ENCODE results near the gene CIAO2B. TPM values are rescaled to one million over a fixed set of nuclear protein-coding genes. Genes with fewer than 3 reads are reported as not detected.

Gene CIAO2B
- polyA plus RNA-seq, 2 donors = 139 to 266 TPM

DNA sequence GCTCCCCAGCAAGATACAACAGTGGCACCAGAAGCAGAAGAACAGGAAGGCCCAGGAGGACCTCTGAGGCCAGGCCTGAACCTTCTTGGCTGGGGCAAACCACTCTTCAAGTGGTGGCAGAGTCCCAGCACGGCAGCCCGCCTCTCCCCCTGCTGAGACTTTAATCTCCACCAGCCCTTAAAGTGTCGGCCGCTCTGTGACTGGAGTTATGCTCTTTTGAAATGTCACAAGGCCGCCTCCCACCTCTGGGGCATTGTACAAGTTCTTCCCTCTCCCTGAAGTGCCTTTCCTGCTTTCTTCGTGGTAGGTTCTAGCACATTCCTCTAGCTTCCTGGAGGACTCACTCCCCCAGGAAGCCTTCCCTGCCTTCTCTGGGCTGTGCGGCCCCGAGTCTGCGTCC is 38.8 kb upstream of the CIAO2B start:
- no peak overlapping the region for H3K27ac ChIP-seq (ENCODE audit: low read depth in 2 of 2, low read length in 1 of 2)
- H3K4me3 ChIP-seq (ENCODE audit: low read depth in 1 of 2, low read length in 2 of 2) = no peak overlapping the region
- peaks cover 2% of the 10 kb centered on the region in 2 donors for H3K4me1 ChIP-seq (ENCODE audit: control insufficient read depth in 2 of 2, insufficient read depth in 2 of 2, low read length in 1 of 2)
- no peaks in the 10 kb centered on the region for H3K27me3 ChIP-seq (ENCODE audit: control insufficient read depth in 1 of 2, insufficient read depth in 2 of 2, low read length in 2 of 2)
- no peaks in the 10 kb centered on the region for H3K9me3 ChIP-seq (ENCODE audit: control insufficient read depth in 2 of 2, insufficient read depth in 1 of 2, low read depth in 1 of 2, low read length in 1 of 2)
- 82 to 84% methylated on average over 9 of the region's 9 CpGs for WGBS, 2 donors
- H3K36me3 ChIP-seq (ENCODE audit: control insufficient read depth in 2 of 2, insufficient read depth in 2 of 2, low read length in 1 of 2) = no peaks in the 10 kb centered on the region

DNA sequence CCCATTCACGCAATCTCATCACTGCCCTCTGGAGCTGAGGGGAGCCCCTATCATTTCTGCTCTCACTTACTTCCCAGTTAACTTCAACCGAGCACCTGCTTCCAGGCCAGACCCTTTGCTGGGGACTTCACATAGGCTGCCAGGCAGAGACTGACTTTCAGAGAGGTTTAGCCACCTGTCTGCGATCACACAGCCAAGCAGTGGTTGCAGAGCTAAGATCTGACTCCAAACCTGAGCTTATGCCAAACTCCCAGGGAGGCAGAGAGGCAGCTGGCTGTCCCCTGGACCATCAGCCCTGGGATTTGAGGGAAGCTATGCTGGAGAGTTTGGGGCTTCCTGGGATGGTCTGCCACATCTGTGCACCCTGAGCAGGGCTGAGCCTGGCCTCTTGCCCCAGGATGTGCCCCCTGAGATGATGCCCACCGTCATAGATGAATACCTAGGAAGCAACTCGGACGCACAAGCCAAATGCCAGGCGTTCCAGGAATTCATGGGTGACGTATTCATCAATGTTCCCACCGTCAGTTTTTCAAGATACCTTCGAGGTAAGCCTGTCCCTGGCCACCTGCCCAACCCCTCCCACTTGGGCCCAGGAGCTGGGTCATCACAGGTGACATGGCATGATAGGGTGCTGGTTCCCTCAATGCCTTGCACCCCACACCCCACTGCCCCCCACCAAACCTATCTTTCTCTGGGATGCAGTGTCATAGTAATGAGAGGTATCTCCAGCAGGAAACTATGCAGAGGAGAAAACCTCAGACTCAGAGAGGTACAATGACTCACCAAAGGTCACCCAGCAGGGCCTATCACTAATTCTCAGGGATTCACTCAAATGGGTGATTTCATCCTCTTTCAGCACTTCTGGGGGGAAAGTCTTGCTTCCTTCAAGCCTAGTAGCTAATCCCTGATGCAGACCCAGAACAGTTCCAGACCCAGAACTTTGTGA is 36.8 kb upstream of the CIAO2B start:
- H3K27me3 ChIP-seq (ENCODE audit: control insufficient read depth in 1 of 2, insufficient read depth in 2 of 2, low read length in 2 of 2) = no peaks in the 10 kb centered on the region

DNA sequence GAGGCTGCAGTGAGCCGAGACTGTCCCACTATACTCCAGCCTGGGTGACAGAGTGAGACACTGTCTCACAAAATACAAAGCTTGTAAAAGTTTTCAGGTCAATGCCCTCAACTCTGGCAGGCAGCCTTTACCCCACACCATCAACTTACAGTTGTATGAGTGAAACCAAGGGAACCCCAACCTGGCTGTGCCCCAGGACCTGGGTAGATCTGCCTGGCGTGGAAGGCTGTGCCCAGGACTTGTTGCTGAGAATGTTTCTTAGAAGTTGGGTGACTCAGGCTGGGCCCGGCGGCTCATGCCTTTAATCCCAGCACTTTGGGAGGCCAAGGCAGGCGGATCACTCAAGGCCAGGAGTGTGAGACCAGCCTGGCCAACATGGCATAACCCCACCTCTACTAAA is 34.6 kb upstream of the CIAO2B start:
- Histone ChIP-seq H3K36me3 (ENCODE audit: control insufficient read depth in 2 of 2, insufficient read depth in 2 of 2, low read length in 1 of 2) (no peaks in the 10 kb centered on the region), H3K27ac (ENCODE audit: low read depth in 2 of 2, low read length in 1 of 2) (no peak overlapping the region), H3K9me3 (ENCODE audit: control insufficient read depth in 2 of 2, insufficient read depth in 1 of 2, low read depth in 1 of 2, low read length in 1 of 2) (no peaks in the 10 kb centered on the region), H3K4me1 (ENCODE audit: control insufficient read depth in 2 of 2, insufficient read depth in 2 of 2, low read length in 1 of 2) (no peaks in the 10 kb centered on the region), H3K4me3 (ENCODE audit: low read depth in 1 of 2, low read length in 2 of 2) (no peak overlapping the region), H3K27me3 (ENCODE audit: control insufficient read depth in 1 of 2, insufficient read depth in 2 of 2, low read length in 2 of 2) (no peaks in the 10 kb centered on the region)
- WGBS, 2 donors = 55 to 72% methylated on average over 5 of the region's 5 CpGs

More for the DNA sequence above, 36.8 kb upstream of the CIAO2B start:
- no peak overlapping the region for H3K4me3 ChIP-seq (ENCODE audit: low read depth in 1 of 2, low read length in 2 of 2)
- no peak overlapping the region for H3K27ac ChIP-seq (ENCODE audit: low read depth in 2 of 2, low read length in 1 of 2)
- H3K4me1 ChIP-seq (ENCODE audit: control insufficient read depth in 2 of 2, insufficient read depth in 2 of 2, low read length in 1 of 2) = peaks cover 0 to 2% of the 10 kb centered on the region in 2 donors
- WGBS, 2 donors = 63 to 68% methylated on average over 10 of the region's 10 CpGs
- H3K9me3 ChIP-seq (ENCODE audit: control insufficient read depth in 2 of 2, insufficient read depth in 1 of 2, low read depth in 1 of 2, low read length in 1 of 2) = no peaks in the 10 kb centered on the region
- no peaks in the 10 kb centered on the region for H3K36me3 ChIP-seq (ENCODE audit: control insufficient read depth in 2 of 2, insufficient read depth in 2 of 2, low read length in 1 of 2)

DNA sequence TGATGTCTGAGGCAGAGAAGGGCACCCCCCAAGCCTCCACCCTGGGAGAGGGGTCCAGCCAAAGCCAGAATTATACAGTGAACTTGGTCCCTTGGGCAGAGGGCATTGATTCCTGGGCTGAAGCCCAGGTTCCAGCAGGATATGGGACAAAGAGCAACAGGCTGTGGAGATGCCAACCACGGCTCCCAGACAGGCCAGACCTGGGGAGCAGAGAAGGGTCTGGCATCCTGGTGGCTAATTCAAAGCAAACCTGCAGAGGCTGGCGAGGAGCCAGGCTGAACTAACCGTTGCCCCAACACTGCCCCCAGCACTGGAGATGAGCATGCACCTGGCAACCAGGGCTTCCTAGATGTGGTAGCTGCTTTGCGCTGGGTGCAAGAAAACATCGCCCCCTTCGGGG is 29.8 kb upstream of the CIAO2B start:
- Histone ChIP-seq H3K36me3 (ENCODE audit: control insufficient read depth in 2 of 2, insufficient read depth in 2 of 2, low read length in 1 of 2) (no peaks in the 10 kb centered on the region), H3K27ac (ENCODE audit: low read depth in 2 of 2, low read length in 1 of 2) (no peak overlapping the region), H3K4me1 (ENCODE audit: control insufficient read depth in 2 of 2, insufficient read depth in 2 of 2, low read length in 1 of 2) (peaks cover 0 to 8% of the 10 kb centered on the region in 2 donors), H3K4me3 (ENCODE audit: low read depth in 1 of 2, low read length in 2 of 2) (no peak overlapping the region), H3K9me3 (ENCODE audit: control insufficient read depth in 2 of 2, insufficient read depth in 1 of 2, low read depth in 1 of 2, low read length in 1 of 2) (no peaks in the 10 kb centered on the region), H3K27me3 (ENCODE audit: control insufficient read depth in 1 of 2, insufficient read depth in 2 of 2, low read length in 2 of 2) (no peaks in the 10 kb centered on the region)
- 59 to 69% methylated on average over 6 of the region's 6 CpGs for WGBS, 2 donors

DNA sequence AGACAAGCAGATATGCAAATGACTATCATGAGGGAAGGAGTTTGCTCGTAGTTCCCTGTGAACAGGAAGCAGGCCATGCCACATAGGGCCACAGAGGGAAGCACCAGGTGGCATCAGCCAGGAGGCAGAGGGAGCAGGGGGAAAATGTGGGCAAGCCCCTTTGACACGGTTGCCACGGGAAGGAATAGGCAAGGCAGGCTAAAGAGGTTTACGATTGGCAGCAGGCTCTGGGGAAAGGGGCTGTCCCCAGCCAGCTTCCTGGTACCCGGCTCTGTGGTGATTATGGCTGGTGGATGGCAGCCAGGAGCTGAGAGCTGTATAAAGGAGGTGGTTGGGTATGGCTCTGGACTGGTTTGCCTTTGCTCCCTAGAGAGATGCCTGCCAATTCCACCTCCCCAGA is 27.7 kb upstream of the CIAO2B start:
- Histone ChIP-seq H3K4me3 (ENCODE audit: low read depth in 1 of 2, low read length in 2 of 2) (no peak overlapping the region), H3K27me3 (ENCODE audit: control insufficient read depth in 1 of 2, insufficient read depth in 2 of 2, low read length in 2 of 2) (no peaks in the 10 kb centered on the region), H3K27ac (ENCODE audit: low read depth in 2 of 2, low read length in 1 of 2) (peak overlapping the region; percentile 27 to 65), H3K9me3 (ENCODE audit: control insufficient read depth in 2 of 2, insufficient read depth in 1 of 2, low read depth in 1 of 2, low read length in 1 of 2) (no peaks in the 10 kb centered on the region), H3K36me3 (ENCODE audit: control insufficient read depth in 2 of 2, insufficient read depth in 2 of 2, low read length in 1 of 2) (no peaks in the 10 kb centered on the region), H3K4me1 (ENCODE audit: control insufficient read depth in 2 of 2, insufficient read depth in 2 of 2, low read length in 1 of 2) (peaks cover 0 to 8% of the 10 kb centered on the region in 2 donors)
- WGBS, 2 donors = 28 to 32% methylated on average over 5 of the region's 5 CpGs

DNA sequence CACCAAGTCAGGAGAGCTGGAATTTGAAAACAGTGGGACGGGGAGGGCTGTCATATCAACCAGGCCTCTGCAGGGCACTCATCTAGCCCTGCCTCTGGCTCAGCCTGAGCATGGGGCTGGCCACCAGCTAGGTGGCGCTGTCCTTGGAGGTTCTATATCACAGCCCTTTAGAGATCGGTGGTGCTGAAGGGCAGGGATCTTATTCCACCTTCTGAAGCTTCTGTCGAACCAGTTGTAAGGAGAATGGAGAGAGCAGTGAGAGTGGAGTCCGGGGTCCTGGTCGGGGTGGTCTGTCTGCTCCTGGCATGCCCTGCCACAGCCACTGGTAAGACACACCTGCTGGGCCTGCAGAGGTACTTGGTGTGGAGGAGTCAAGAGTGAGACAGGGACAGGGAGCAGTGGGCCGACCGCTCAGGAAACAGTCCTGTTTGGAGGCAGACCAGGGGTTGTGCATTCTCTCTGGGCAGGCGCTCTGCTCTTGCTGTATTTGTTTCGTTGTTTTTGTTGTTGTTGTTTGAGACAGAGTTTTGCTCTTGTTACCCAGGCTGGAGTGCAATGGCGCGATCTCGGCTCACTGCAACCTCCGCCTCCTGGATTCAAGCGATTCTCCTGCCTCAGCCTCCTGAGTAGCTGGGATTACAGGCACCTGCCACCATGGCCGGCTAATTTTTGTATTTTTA is 27.0 kb upstream of the CIAO2B start, which contains the start of gene CES3:
Gene CES3, plus strand, starts transcription at position 202 of the 680 bp plus-strand sequence. Its CDS starts 42 bp downstream, at position 244.
- Histone ChIP-seq H3K9me3 (ENCODE audit: control insufficient read depth in 2 of 2, insufficient read depth in 1 of 2, low read depth in 1 of 2, low read length in 1 of 2) (no peaks in the 10 kb centered on the region), H3K4me3 (ENCODE audit: low read depth in 1 of 2, low read length in 2 of 2) (no peak within 1 kb of the TSS), H3K27me3 (ENCODE audit: control insufficient read depth in 1 of 2, insufficient read depth in 2 of 2, low read length in 2 of 2) (no peaks in the 10 kb centered on the region), H3K36me3 (ENCODE audit: control insufficient read depth in 2 of 2, insufficient read depth in 2 of 2, low read length in 1 of 2) (no peaks in the 10 kb centered on the region), H3K4me1 (ENCODE audit: control insufficient read depth in 2 of 2, insufficient read depth in 2 of 2, low read length in 1 of 2) (peaks cover 0 to 8% of the 10 kb centered on the region in 2 donors), H3K27ac (ENCODE audit: low read depth in 2 of 2, low read length in 1 of 2) (peak within 1 kb of the TSS; percentile 27 to 65)
- 57 to 70% methylated on average over 16 of the region's 16 CpGs for WGBS, 2 donors

DNA sequence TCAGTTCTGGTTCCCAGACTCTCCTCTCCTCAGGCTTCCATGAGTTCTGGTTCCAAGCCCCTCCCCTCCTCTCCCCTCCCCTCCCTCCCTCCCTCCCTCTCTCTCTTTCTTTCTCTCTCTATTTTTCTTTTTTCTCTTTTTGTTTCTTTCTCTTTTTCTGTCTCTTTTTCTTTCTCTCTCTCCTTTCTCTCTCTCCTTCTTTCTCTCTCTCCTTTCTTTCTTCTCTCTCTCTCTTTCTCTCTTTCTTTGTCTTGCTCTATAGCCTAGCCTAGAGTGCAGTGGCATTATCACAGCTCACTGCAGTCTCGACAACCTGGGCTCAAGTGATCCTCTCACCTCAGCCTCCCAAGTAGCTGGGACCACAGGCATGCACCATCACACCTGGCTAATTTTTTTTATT is 26.1 kb upstream of the CIAO2B start:
- no peaks in the 10 kb centered on the region for H3K36me3 ChIP-seq (ENCODE audit: control insufficient read depth in 2 of 2, insufficient read depth in 2 of 2, low read length in 1 of 2)
- H3K9me3 ChIP-seq (ENCODE audit: control insufficient read depth in 2 of 2, insufficient read depth in 1 of 2, low read depth in 1 of 2, low read length in 1 of 2) = no peaks in the 10 kb centered on the region
- no peaks in the 10 kb centered on the region for H3K27me3 ChIP-seq (ENCODE audit: control insufficient read depth in 1 of 2, insufficient read depth in 2 of 2, low read length in 2 of 2)
- WGBS, 2 donors = 80 to 83% methylated on average over 1 of the region's 1 CpG
- no peak overlapping the region for H3K4me3 ChIP-seq (ENCODE audit: low read depth in 1 of 2, low read length in 2 of 2)
- H3K4me1 ChIP-seq (ENCODE audit: control insufficient read depth in 2 of 2, insufficient read depth in 2 of 2, low read length in 1 of 2) = peaks cover 0 to 8% of the 10 kb centered on the region in 2 donors
- H3K27ac ChIP-seq (ENCODE audit: low read depth in 2 of 2, low read length in 1 of 2) = no peak overlapping the region

DNA sequence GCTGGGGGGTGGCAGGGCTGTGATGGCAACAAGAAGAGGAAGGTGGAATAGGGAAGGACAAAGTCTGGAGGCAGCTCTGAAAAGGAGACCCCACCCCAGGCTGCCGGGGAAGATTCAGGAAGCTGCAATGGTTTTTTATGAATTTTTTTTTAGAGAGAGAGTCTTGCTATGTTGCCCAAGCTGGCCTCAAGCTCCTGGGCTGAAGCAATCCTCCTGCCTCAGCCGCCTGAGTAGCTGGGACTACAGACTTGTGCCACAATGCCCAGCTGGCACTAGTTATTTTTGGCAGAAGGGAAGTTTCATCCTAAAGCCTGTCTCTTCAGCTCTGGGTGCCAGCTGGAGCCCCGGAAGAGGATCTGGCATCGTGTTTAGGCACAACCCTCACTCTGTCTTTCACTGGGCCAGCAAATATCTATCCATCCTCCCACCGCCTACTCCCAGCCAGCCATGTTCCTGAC is 25.5 kb upstream of the CIAO2B start:
- WGBS, 2 donors = 34 to 42% methylated on average over 5 of the region's 5 CpGs
- no peaks in the 10 kb centered on the region for H3K9me3 ChIP-seq (ENCODE audit: control insufficient read depth in 2 of 2, insufficient read depth in 1 of 2, low read depth in 1 of 2, low read length in 1 of 2)
- H3K27ac ChIP-seq (ENCODE audit: low read depth in 2 of 2, low read length in 1 of 2) = no peak overlapping the region
- H3K4me3 ChIP-seq (ENCODE audit: low read depth in 1 of 2, low read length in 2 of 2) = no peak overlapping the region
- H3K36me3 ChIP-seq (ENCODE audit: control insufficient read depth in 2 of 2, insufficient read depth in 2 of 2, low read length in 1 of 2) = no peaks in the 10 kb centered on the region
- H3K27me3 ChIP-seq (ENCODE audit: control insufficient read depth in 1 of 2, insufficient read depth in 2 of 2, low read length in 2 of 2) = no peaks in the 10 kb centered on the region
- peaks cover 0 to 8% of the 10 kb centered on the region in 2 donors for H3K4me1 ChIP-seq (ENCODE audit: control insufficient read depth in 2 of 2, insufficient read depth in 2 of 2, low read length in 1 of 2)

DNA sequence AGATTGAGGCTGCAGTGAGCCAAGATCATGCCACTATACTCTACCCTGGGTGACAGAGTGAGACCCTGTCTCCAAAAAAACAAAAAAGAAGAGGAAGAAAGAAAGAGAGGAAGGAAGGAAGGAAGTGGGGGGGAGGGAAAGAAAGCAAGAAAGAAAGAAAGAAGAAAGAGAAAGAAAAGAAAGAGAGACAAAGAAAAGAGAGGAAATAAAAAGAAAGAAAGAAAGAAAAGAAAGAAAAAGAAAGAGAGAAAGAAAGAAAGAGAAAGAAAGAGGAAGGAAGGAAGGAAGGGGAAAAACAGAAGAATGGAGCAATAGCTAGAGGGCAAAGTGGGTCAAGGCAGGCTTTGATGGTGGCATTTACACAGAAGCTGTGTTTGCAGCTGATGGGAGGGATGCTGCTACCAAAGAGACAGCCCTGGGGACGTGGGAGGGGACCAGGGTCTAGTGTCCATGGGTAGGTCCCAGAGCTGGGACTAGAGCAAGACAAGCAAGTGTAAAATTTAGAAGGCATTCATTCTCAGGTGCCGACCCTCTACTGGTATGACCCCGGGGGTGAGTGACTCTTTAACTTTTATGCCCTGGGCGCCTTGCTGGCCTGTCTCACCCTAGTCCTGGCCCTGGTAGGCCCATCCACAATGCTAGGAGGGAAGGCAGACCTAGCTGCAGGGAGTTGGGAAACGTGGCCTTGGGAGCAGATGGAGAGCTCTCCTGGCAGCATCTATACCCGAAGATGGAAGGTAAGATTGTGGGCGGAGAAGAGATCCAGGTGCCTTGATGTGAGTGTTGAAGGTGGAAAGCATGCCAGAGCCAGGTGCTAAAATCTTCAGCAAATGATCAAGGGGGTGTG is 24.9 kb upstream of the CIAO2B start:
- WGBS, 2 donors = 59 to 70% methylated on average over 7 of the region's 7 CpGs
- no peaks in the 10 kb centered on the region for H3K9me3 ChIP-seq (ENCODE audit: control insufficient read depth in 2 of 2, insufficient read depth in 1 of 2, low read depth in 1 of 2, low read length in 1 of 2)
- no peaks in the 10 kb centered on the region for H3K36me3 ChIP-seq (ENCODE audit: control insufficient read depth in 2 of 2, insufficient read depth in 2 of 2, low read length in 1 of 2)
- H3K27me3 ChIP-seq (ENCODE audit: control insufficient read depth in 1 of 2, insufficient read depth in 2 of 2, low read length in 2 of 2) = no peaks in the 10 kb centered on the region
- H3K27ac ChIP-seq (ENCODE audit: low read depth in 2 of 2, low read length in 1 of 2) = no peak overlapping the region
- H3K4me3 ChIP-seq (ENCODE audit: low read depth in 1 of 2, low read length in 2 of 2) = no peak overlapping the region
- H3K4me1 ChIP-seq (ENCODE audit: control insufficient read depth in 2 of 2, insufficient read depth in 2 of 2, low read length in 1 of 2) = peaks cover 0 to 8% of the 10 kb centered on the region in 2 donors

Measured in esophagus (tissue), 2 donors.